Measurements from ENCODE around the gene ACKR3. TPM values are rescaled to one million over a fixed set of nuclear protein-coding genes. Genes with fewer than 3 reads are reported as not detected.

Gene ACKR3
- total and polyA plus RNA-seq, 2 experiments from 2014 or later, result 1.0 to 3.0 TPM

DNA sequence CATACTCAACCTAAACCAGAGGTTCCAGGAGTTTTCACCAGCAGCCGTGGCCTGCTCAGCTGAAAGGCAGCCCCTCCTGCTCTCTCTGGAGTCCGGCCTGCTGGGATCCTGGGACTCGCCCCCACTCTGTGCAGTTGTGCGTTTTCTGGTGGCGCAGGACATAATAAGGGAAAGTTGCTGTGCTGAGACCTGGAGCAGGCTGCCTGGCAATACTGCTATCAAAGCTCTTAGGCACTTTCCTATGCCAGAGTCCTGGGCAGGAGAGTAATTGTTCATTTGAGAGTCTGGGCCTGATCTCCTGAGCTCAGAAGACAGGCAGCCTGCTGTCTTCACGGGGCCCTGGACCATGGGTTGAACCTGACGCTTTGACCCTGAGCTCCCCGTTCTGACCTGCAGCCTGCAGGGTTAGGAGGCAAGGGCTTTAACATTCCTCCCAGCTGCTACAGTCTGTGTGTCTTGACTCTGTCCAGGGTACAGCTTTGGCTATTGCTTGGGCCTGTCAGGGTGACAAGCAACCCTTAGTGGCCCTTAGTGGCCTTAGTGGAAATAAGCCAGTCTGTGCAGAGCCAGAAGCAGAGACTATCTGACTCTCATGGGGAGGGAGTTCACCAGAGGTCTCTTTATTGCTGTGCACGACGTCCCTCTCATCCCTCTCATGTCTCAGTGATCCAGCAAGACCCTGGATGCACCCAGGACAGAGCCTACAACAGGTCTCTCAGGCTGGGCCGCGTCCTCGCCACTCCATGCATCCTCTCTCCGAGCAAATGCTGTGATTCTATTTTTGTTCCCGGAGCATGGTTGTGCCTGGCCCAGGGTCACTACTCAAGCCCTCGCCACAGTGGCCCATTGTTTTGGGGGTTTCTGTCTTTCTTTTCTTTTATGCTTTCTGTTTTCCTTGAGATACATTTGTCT lies 60.6 kb downstream of the ACKR3 start (continued):
- TF ChIP-seq, protein P1, sequence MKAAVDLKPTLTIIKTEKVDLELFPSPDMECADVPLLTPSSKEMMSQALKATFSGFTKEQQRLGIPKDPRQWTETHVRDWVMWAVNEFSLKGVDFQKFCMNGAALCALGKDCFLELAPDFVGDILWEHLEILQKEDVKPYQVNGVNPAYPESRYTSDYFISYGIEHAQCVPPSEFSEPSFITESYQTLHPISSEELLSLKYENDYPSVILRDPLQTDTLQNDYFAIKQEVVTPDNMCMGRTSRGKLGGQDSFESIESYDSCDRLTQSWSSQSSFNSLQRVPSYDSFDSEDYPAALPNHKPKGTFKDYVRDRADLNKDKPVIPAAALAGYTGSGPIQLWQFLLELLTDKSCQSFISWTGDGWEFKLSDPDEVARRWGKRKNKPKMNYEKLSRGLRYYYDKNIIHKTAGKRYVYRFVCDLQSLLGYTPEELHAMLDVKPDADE (IDR thresholded peaks at IDR 0.05), result no peak
- no peak for TF ChIP-seq EZH2phosphoT487 (IDR thresholded peaks at IDR 0.05; ENCODE audit: unreplicated experiment)

DNA sequence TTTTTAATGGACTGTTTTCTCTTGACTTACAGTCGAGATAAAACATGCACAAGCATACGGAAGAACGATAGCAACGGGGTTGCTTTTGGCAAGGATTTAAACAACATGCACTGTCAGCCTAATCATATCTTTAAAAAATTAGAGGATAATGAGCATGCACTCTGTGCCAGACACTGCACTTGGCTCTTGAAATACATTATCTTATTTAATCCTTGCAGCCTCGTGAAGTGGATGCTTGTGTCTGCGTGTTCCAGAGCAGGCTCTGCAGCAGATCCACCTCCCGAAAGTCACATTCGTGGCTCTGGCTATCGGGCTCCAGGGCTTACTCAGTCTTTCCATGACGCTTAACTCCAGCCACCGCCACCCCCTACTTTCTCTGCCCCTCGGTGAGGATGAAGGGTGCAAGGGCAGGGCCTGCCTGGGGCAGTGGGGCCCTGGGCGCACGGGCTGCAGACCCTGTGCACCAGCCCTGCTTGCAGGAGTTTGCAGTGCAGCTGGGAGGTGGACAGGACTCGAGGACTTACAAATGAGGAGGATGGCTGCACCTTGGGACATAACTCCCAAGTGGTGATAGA lies 61.7 kb downstream of the ACKR3 start:
- H3K4me2 ChIP-seq, result no peak overlapping the region
- H3F3A ChIP-seq (replicated peaks; ENCODE audit: low read depth), result no peaks in the 10 kb centered on the region
- H3K27me3 ChIP-seq (ENCODE audit: insufficient read depth), result no peaks in the 10 kb centered on the region
- H3K9me2 ChIP-seq (ENCODE audit: insufficient read depth), result no peaks in the 10 kb centered on the region
- Mint-ChIP-seq H3K9me3 (no peaks in the 10 kb centered on the region), H3K27me3 (ENCODE audit: insufficient read depth, low read depth, poor library complexity) (peaks cover 2% of the 10 kb centered on the region), H3K4me1 (no peaks in the 10 kb centered on the region; the same call in 2 of the 3 replicates), H3K36me3 (ENCODE audit: low read depth) (no peaks in the 10 kb centered on the region), H3K4me3 (no peak overlapping the region), H3K27ac (no peak overlapping the region)
- no peaks in the 10 kb centered on the region for H4K20me1 ChIP-seq (replicated peaks; ENCODE audit: insufficient read depth)
- ATAC-seq, result no peak
- no peak overlapping the region for H3K27ac ChIP-seq (ENCODE audit: low read depth)
- no peaks in the 10 kb centered on the region for H3K36me3 ChIP-seq (ENCODE audit: insufficient read depth)
- no peak for DNase-seq (ENCODE audit: low spot score)
- H3K4me3 ChIP-seq, result no peak overlapping the region
- no peak overlapping the region for H2AFZ ChIP-seq
- H3K4me1 ChIP-seq (ENCODE audit: insufficient read depth), result no peaks in the 10 kb centered on the region
- no peaks in the 10 kb centered on the region for H3K79me2 ChIP-seq (replicated peaks; ENCODE audit: insufficient read depth)
- TF ChIP-seq REST (IDR thresholded peaks at IDR 0.05; ENCODE audit: unreplicated experiment) (no peak), EZH2 (IDR thresholded peaks at IDR 0.05; ENCODE audit: low read depth, unreplicated experiment) (no peak), POLR2AphosphoS5 (IDR thresholded peaks at IDR 0.05; ENCODE audit: low read depth) (no peak), JUNB (IDR thresholded peaks at IDR 0.05; ENCODE audit: unreplicated experiment) (no peak), EZH2phosphoT487 (IDR thresholded peaks at IDR 0.05; ENCODE audit: unreplicated experiment) (no peak)
- TF ChIP-seq, protein P2, sequence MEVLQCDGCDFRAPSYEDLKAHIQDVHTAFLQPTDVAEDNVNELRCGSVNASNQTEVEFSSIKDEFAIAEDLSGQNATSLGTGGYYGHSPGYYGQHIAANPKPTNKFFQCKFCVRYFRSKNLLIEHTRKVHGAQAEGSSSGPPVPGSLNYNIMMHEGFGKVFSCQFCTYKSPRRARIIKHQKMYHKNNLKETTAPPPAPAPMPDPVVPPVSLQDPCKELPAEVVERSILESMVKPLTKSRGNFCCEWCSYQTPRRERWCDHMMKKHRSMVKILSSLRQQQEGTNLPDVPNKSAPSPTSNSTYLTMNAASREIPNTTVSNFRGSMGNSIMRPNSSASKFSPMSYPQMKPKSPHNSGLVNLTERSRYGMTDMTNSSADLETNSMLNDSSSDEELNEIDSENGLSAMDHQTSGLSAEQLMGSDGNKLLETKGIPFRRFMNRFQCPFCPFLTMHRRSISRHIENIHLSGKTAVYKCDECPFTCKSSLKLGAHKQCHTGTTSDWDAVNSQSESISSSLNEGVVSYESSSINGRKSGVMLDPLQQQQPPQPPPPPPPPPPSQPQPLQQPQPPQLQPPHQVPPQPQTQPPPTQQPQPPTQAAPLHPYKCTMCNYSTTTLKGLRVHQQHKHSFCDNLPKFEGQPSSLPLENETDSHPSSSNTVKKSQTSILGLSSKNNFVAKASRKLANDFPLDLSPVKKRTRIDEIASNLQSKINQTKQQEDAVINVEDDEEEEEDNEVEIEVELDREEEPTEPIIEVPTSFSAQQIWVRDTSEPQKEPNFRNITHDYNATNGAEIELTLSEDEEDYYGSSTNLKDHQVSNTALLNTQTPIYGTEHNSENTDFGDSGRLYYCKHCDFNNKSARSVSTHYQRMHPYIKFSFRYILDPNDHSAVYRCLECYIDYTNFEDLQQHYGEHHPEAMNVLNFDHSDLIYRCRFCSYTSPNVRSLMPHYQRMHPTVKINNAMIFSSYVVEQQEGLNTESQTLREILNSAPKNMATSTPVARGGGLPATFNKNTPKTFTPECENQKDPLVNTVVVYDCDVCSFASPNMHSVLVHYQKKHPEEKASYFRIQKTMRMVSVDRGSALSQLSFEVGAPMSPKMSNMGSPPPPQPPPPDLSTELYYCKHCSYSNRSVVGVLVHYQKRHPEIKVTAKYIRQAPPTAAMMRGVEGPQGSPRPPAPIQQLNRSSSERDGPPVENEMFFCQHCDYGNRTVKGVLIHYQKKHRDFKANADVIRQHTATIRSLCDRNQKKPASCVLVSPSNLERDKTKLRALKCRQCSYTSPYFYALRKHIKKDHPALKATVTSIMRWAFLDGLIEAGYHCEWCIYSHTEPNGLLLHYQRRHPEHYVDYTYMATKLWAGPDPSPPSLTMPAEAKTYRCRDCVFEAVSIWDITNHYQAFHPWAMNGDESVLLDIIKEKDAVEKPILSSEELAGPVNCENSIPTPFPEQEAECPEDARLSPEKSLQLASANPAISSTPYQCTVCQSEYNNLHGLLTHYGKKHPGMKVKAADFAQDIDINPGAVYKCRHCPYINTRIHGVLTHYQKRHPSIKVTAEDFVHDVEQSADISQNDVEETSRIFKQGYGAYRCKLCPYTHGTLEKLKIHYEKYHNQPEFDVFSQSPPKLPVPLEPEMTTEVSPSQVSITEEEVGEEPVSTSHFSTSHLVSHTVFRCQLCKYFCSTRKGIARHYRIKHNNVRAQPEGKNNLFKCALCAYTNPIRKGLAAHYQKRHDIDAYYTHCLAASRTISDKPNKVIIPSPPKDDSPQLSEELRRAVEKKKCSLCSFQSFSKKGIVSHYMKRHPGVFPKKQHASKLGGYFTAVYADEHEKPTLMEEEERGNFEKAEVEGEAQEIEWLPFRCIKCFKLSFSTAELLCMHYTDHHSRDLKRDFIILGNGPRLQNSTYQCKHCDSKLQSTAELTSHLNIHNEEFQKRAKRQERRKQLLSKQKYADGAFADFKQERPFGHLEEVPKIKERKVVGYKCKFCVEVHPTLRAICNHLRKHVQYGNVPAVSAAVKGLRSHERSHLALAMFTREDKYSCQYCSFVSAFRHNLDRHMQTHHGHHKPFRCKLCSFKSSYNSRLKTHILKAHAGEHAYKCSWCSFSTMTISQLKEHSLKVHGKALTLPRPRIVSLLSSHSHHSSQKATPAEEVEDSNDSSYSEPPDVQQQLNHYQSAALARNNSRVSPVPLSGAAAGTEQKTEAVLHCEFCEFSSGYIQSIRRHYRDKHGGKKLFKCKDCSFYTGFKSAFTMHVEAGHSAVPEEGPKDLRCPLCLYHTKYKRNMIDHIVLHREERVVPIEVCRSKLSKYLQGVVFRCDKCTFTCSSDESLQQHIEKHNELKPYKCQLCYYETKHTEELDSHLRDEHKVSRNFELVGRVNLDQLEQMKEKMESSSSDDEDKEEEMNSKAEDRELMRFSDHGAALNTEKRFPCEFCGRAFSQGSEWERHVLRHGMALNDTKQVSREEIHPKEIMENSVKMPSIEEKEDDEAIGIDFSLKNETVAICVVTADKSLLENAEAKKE (CRISPR knock-in tag; IDR thresholded peaks at IDR 0.05), result no peak
- TF ChIP-seq, protein P3, sequence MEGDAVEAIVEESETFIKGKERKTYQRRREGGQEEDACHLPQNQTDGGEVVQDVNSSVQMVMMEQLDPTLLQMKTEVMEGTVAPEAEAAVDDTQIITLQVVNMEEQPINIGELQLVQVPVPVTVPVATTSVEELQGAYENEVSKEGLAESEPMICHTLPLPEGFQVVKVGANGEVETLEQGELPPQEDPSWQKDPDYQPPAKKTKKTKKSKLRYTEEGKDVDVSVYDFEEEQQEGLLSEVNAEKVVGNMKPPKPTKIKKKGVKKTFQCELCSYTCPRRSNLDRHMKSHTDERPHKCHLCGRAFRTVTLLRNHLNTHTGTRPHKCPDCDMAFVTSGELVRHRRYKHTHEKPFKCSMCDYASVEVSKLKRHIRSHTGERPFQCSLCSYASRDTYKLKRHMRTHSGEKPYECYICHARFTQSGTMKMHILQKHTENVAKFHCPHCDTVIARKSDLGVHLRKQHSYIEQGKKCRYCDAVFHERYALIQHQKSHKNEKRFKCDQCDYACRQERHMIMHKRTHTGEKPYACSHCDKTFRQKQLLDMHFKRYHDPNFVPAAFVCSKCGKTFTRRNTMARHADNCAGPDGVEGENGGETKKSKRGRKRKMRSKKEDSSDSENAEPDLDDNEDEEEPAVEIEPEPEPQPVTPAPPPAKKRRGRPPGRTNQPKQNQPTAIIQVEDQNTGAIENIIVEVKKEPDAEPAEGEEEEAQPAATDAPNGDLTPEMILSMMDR (conservative IDR thresholded peaks at IDR 0.05; ENCODE audit: low read depth in 2 of 2), result no peak
- TF ChIP-seq, protein P1 (IDR thresholded peaks at IDR 0.05), result no peak

Measured in GM23338 (cell line).